Activated CD8-positive, alpha-beta memory T cell treated with anti-CD3 and anti-CD28 coated beads, Interleukin-2, amount 10 ng/mL, durations not matched to agents 7 days and 5 days (primary cell): ENCODE measurements around the gene WHAMM. TPM values are rescaled to one million over a fixed set of nuclear protein-coding genes. Genes with fewer than 3 reads are reported as not detected.

ENCODE experiments used
- ATAC-seq: fragments of 150-1000 bp; cut with Tn5 transposase; one replicate; pipeline ENCODE4 v1.10.0; 2021; ENCODE audit warnings: moderate library complexity
- CTCF ChIA-PET: fragments of 350-600 bp; sonication (Branson Sonifier 250); formaldehyde crosslinking; loops from one replicate; lab custom pipeline; 2021; ENCODE audit warnings: antibody characterized with exemption; lab: Charles Lee
- DNase-seq: peaks from one replicate; pipeline ENCODE4 v3.0.0-alpha.2; 2020
- H3K27ac Mint-ChIP-seq: one replicate; pipeline ENCODE4 v1.8.0; 2021; ENCODE audit warnings: mild to moderate bottlenecking, mixed read lengths
- H3K27me3 Mint-ChIP-seq: one replicate; pipeline ENCODE4 v1.8.0; 2021; ENCODE audit warnings: mixed read lengths
- H3K36me3 Mint-ChIP-seq: one replicate; pipeline ENCODE4 v1.8.0; 2021; ENCODE audit warnings: mild to moderate bottlenecking, mixed read lengths
- H3K4me1 Mint-ChIP-seq: one replicate; pipeline ENCODE4 v1.8.0; 2021; ENCODE audit warnings: mixed read lengths
- H3K4me3 Mint-ChIP-seq: one replicate; pipeline ENCODE4 v1.8.0; 2021; ENCODE audit warnings: mild to moderate bottlenecking, moderate library complexity, mixed read lengths
- H3K9me3 Mint-ChIP-seq: one replicate; pipeline ENCODE4 v1.8.0; 2022; ENCODE audit warnings: low read depth, mixed read lengths
- total RNA-seq, 2 experiments: library from RNA; stranded (reverse); gene quantifications; one replicate each; pipeline ENCODE4 v1.2.3, GENCODE V29; 2021

WHAMM gene
- total RNA-seq, 2 experiments from 2014 or later: 9.1 to 11.0 TPM

- DNase-seq (peak; percentile 71), ATAC-seq (peak; percentile 86)
- Mint-ChIP-seq H3K4me3 (peak overlapping the region; percentile 13), H3K9me3 (no peaks in the 10 kb centered on the region), H3K27me3 (no peaks in the 10 kb centered on the region), H3K27ac (peak overlapping the region; percentile 86), H3K4me1 (peaks cover 44% of the 10 kb centered on the region), H3K36me3 (peaks cover 79% of the 10 kb centered on the region)
- CTCF ChIA-PET: interaction anchor here (0.9 to 2.2 kb wide), 8 partner anchors 9 to 178 kb away, joined by 3 to 9 read pairs (median 4); partner anchors contain the start of gene RAMAC
Observed at GRCh38 chr15:82832601-82833361, 23.4 kb downstream of the WHAMM start.

- DNase-seq: no peak
- Mint-ChIP-seq H3K4me3 (no peak overlapping the region), H3K36me3 (peaks cover 79% of the 10 kb centered on the region)
Observed at GRCh38 chr15:82833362-82833682, 23.9 kb downstream of the WHAMM start.

GRCh38 chr15:82835391-82835917 is 26.0 kb downstream of the WHAMM start:
- CTCF ChIA-PET: no interaction called here
- Mint-ChIP-seq H3K4me3 (no peak overlapping the region), H3K36me3 (peaks cover 65% of the 10 kb centered on the region), H3K27ac (no peak overlapping the region), H3K4me1 (peaks cover 30% of the 10 kb centered on the region), H3K27me3 (no peaks in the 10 kb centered on the region), H3K9me3 (no peaks in the 10 kb centered on the region)
- ATAC-seq (no peak), DNase-seq (no peak)

More at GRCh38 chr15:82833362-82833682, 23.9 kb downstream of the WHAMM start:
- CTCF ChIA-PET: interaction anchor here (0.7 to 2.2 kb wide), 9 partner anchors 9 to 177 kb away, joined by 3 to 9 read pairs (median 3); partner anchors contain the start of gene RAMAC
- Mint-ChIP-seq H3K27ac (peak overlapping the region; percentile 86), H3K4me1 (peaks cover 39% of the 10 kb centered on the region), H3K27me3 (no peaks in the 10 kb centered on the region), H3K9me3 (no peaks in the 10 kb centered on the region)
- ATAC-seq: no peak

GRCh38 chr15:82838096-82838735 is 28.8 kb downstream of the WHAMM start:
- no peak overlapping the region for H3K27ac Mint-ChIP-seq
- no peak overlapping the region for H3K4me3 Mint-ChIP-seq
- DNase-seq (no peak), ATAC-seq (no peak)
- no peaks in the 10 kb centered on the region for H3K27me3 Mint-ChIP-seq
- peaks cover 2% of the 10 kb centered on the region for H3K4me1 Mint-ChIP-seq
- H3K36me3 Mint-ChIP-seq: peaks cover 41% of the 10 kb centered on the region
- no peaks in the 10 kb centered on the region for H3K9me3 Mint-ChIP-seq
- CTCF ChIA-PET: interaction anchor here (1.3 kb wide), 1 partner anchor 26 kb away, joined by 3 read pairs; no protein-coding TSS in a partner anchor

GRCh38 chr15:82839136-82839535 is 29.7 kb downstream of the WHAMM start:
- CTCF ChIA-PET: no interaction called here
- Mint-ChIP-seq H3K4me3 (no peak overlapping the region), H3K36me3 (peaks cover 35% of the 10 kb centered on the region), H3K9me3 (no peaks in the 10 kb centered on the region), H3K4me1 (no peaks in the 10 kb centered on the region), H3K27ac (no peak overlapping the region), H3K27me3 (no peaks in the 10 kb centered on the region)
- DNase-seq (no peak), ATAC-seq (no peak)

- DNase-seq: no peak
- CTCF ChIA-PET: no interaction called here
- H3K4me3 Mint-ChIP-seq: no peak overlapping the region
Observed at GRCh38 chr15:82840166-82840565, 30.7 kb downstream of the WHAMM start.

GRCh38 chr15:82843566-82843965 is 34.1 kb downstream of the WHAMM start:
- Mint-ChIP-seq H3K4me3 (no peak overlapping the region), H3K27ac (no peak overlapping the region), H3K4me1 (peaks cover 7% of the 10 kb centered on the region), H3K9me3 (no peaks in the 10 kb centered on the region), H3K27me3 (peaks cover 20% of the 10 kb centered on the region), H3K36me3 (peaks cover 3% of the 10 kb centered on the region)
- DNase-seq: no peak
- CTCF ChIA-PET: no interaction called here
- ATAC-seq: no peak

More at GRCh38 chr15:82840166-82840565, 30.7 kb downstream of the WHAMM start:
- Mint-ChIP-seq H3K27me3 (peaks cover 6% of the 10 kb centered on the region), H3K4me1 (peaks cover 6% of the 10 kb centered on the region), H3K36me3 (peaks cover 30% of the 10 kb centered on the region), H3K9me3 (no peaks in the 10 kb centered on the region), H3K27ac (no peak overlapping the region)
- no peak for ATAC-seq

GRCh38 chr15:82845686-82846085 is 36.3 kb downstream of the WHAMM start:
- Mint-ChIP-seq H3K27me3 (peaks cover 20% of the 10 kb centered on the region), H3K36me3 (no peaks in the 10 kb centered on the region), H3K4me3 (no peak overlapping the region), H3K27ac (no peak overlapping the region), H3K9me3 (no peaks in the 10 kb centered on the region), H3K4me1 (peaks cover 9% of the 10 kb centered on the region)
- no peak for ATAC-seq
- DNase-seq: peak; percentile 30
- CTCF ChIA-PET: interaction anchor here (0.7 kb wide), 1 partner anchor 61 kb away, joined by 3 read pairs; no protein-coding TSS in a partner anchor

GRCh38 chr15:82846621-82847020 is 37.2 kb downstream of the WHAMM start:
- CTCF ChIA-PET: no interaction called here
- peaks cover 20% of the 10 kb centered on the region for H3K27me3 Mint-ChIP-seq
- DNase-seq: no peak

GRCh38 chr15:82847703-82848102 is 38.3 kb downstream of the WHAMM start:
- DNase-seq (no peak), ATAC-seq (no peak)
- H3K36me3 Mint-ChIP-seq: no peaks in the 10 kb centered on the region
- peaks cover 20% of the 10 kb centered on the region for H3K27me3 Mint-ChIP-seq
- H3K9me3 Mint-ChIP-seq: no peaks in the 10 kb centered on the region
- no peak overlapping the region for H3K4me3 Mint-ChIP-seq
- H3K4me1 Mint-ChIP-seq: peaks cover 9% of the 10 kb centered on the region
- CTCF ChIA-PET: interaction anchor here (1.3 to 4.7 kb wide), 2 partner anchors 139 to 152 kb away, joined by 4 to 33 read pairs; partner anchors contain the start of gene RAMAC
- no peak overlapping the region for H3K27ac Mint-ChIP-seq

More at GRCh38 chr15:82846621-82847020, 37.2 kb downstream of the WHAMM start:
- no peak overlapping the region for H3K27ac Mint-ChIP-seq
- no peaks in the 10 kb centered on the region for H3K9me3 Mint-ChIP-seq
- H3K4me1 Mint-ChIP-seq: peaks cover 9% of the 10 kb centered on the region
- no peak overlapping the region for H3K4me3 Mint-ChIP-seq
- no peak for ATAC-seq
- no peaks in the 10 kb centered on the region for H3K36me3 Mint-ChIP-seq

- Mint-ChIP-seq H3K27me3 (peaks cover 20% of the 10 kb centered on the region), H3K27ac (no peak overlapping the region), H3K36me3 (no peaks in the 10 kb centered on the region), H3K4me1 (peaks cover 13% of the 10 kb centered on the region), H3K4me3 (no peak overlapping the region), H3K9me3 (no peaks in the 10 kb centered on the region)
- ATAC-seq (no peak), DNase-seq (no peak)
- CTCF ChIA-PET: interaction anchor here (1.3 to 4.7 kb wide), 3 partner anchors 12 to 152 kb away, joined by 4 to 33 read pairs (median 5); partner anchors contain the start of gene RAMAC
Observed at GRCh38 chr15:82848241-82848993, 39.0 kb downstream of the WHAMM start.

GRCh38 chr15:82849556-82850512 is 40.4 kb downstream of the WHAMM start:
- H3K9me3 Mint-ChIP-seq: no peaks in the 10 kb centered on the region
- H3K36me3 Mint-ChIP-seq: no peaks in the 10 kb centered on the region
- ATAC-seq: peak; percentile 68
- DNase-seq: peak; percentile 68
- no peak overlapping the region for H3K4me3 Mint-ChIP-seq
- H3K4me1 Mint-ChIP-seq: peaks cover 10% of the 10 kb centered on the region
- peaks cover 17% of the 10 kb centered on the region for H3K27me3 Mint-ChIP-seq
- no peak overlapping the region for H3K27ac Mint-ChIP-seq
- CTCF ChIA-PET: interaction anchor here (0.7 to 4.7 kb wide), 10 partner anchors 11 to 153 kb away, joined by 3 to 33 read pairs (median 4); partner anchors contain the start of gene RAMAC
